Activated T-cell treated with anti-CD3 and anti-CD28 coated beads, Interleukin-2, amount 50 U/mL, for 4 hours (primary cell): Measurements from ENCODE around the gene KRTAP2-3. TPM values are rescaled to one million over a fixed set of nuclear protein-coding genes. Genes with fewer than 3 reads are reported as not detected.

Experiments used
- total RNA-seq, 3 donors: library from RNA; stranded (reverse); gene quantifications; one replicate each; pipeline ENCODE4 v1.2.1, GENCODE V29; 2021

The KRTAP2-3 gene
- total RNA-seq, 3 donors from 2014 or later, result not detected

Other genes with a start within 250 kb of the KRTAP2-3 start
- gene KRT10, start 237.5 kb downstream of the KRTAP2-3 start, total RNA-seq, result 10 to 100 TPM; 48.7 to 50.0 (median 49.7) TPM
- gene KRT12, start 192.9 kb downstream of the KRTAP2-3 start, total RNA-seq, result not detected
- under 1 TPM; 0.19 to 0.30 (median 0.21) TPM for gene KRT20, start 174.9 kb downstream of the KRTAP2-3 start, total RNA-seq
- gene KRT23, start 122.5 kb downstream of the KRTAP2-3 start, total RNA-seq, result not detected
- gene KRT39, start 93.2 kb downstream of the KRTAP2-3 start, total RNA-seq, result not detected
- gene KRT40, start 75.8 kb downstream of the KRTAP2-3 start, total RNA-seq, result not detected
- gene KRTAP3-3, start 66.0 kb downstream of the KRTAP2-3 start, total RNA-seq, result not detected
- not detected for gene KRTAP3-2, start 60.2 kb downstream of the KRTAP2-3 start, total RNA-seq
- not detected for gene KRTAP3-1, start 51.0 kb downstream of the KRTAP2-3 start, total RNA-seq
- not detected for gene KRTAP1-5, start 32.9 kb downstream of the KRTAP2-3 start, total RNA-seq
- not detected for gene KRTAP1-4, start 29.9 kb downstream of the KRTAP2-3 start, total RNA-seq
- not detected for gene KRTAP1-3, start 25.2 kb downstream of the KRTAP2-3 start, total RNA-seq
- not detected for gene KRTAP1-1, start 18.7 kb downstream of the KRTAP2-3 start, total RNA-seq
- not detected for gene KRTAP2-1, start 12.8 kb downstream of the KRTAP2-3 start, total RNA-seq
- gene KRTAP2-2, start 4.9 kb downstream of the KRTAP2-3 start, total RNA-seq, result not detected
- not detected for gene KRTAP2-4, start 5.8 kb upstream of the KRTAP2-3 start, total RNA-seq
- not detected for gene KRTAP4-7, start 24.0 kb upstream of the KRTAP2-3 start, total RNA-seq
- not detected for gene KRTAP4-8, start 38.0 kb upstream of the KRTAP2-3 start, total RNA-seq
- gene KRTAP4-16, start 42.1 kb upstream of the KRTAP2-3 start, total RNA-seq, result not detected
- gene KRTAP4-9, start 45.3 kb upstream of the KRTAP2-3 start, total RNA-seq, result not detected
- not detected for gene KRTAP4-11, start 58.3 kb upstream of the KRTAP2-3 start, total RNA-seq
- gene KRTAP4-12, start 64.1 kb upstream of the KRTAP2-3 start, total RNA-seq, result not detected
- gene KRTAP4-6, start 80.4 kb upstream of the KRTAP2-3 start, total RNA-seq, result not detected
- gene KRTAP4-5, start 89.7 kb upstream of the KRTAP2-3 start, total RNA-seq, result not detected
- not detected for gene KRTAP4-4, start 100.6 kb upstream of the KRTAP2-3 start, total RNA-seq
- not detected for gene KRTAP4-3, start 108.1 kb upstream of the KRTAP2-3 start, total RNA-seq
- gene KRTAP4-2, start 118.1 kb upstream of the KRTAP2-3 start, total RNA-seq, result not detected
- gene KRTAP4-1, start 124.8 kb upstream of the KRTAP2-3 start, total RNA-seq, result not detected
- not detected for gene KRTAP9-1, start 129.8 kb upstream of the KRTAP2-3 start, total RNA-seq
- gene KRTAP9-2, start 166.5 kb upstream of the KRTAP2-3 start, total RNA-seq, result not detected
- not detected for gene KRTAP9-3, start 172.3 kb upstream of the KRTAP2-3 start, total RNA-seq
- not detected for gene KRTAP9-8, start 177.9 kb upstream of the KRTAP2-3 start, total RNA-seq
- not detected for gene KRTAP9-4, start 189.6 kb upstream of the KRTAP2-3 start, total RNA-seq
- not detected for gene KRTAP9-9, start 195.3 kb upstream of the KRTAP2-3 start, total RNA-seq
- gene KRTAP9-6, start 205.3 kb upstream of the KRTAP2-3 start, total RNA-seq, result not detected
- not detected for gene KRTAP9-7, start 215.6 kb upstream of the KRTAP2-3 start, total RNA-seq
- not detected for gene KRTAP29-1, start 242.7 kb upstream of the KRTAP2-3 start, total RNA-seq
- gene KRTAP16-1, start 249.2 kb upstream of the KRTAP2-3 start, total RNA-seq, result not detected